Esophagus muscularis mucosa (tissue), 4 donors: ENCODE measurements around the gene MMP7.

Experiments used
- EP300 ChIP-seq: sonication (generic); formaldehyde crosslinking; IDR thresholded peaks from one replicate; pipeline ENCODE4 v1.6.1; 2017; ENCODE audit warnings: antibody characterized with exemption
- POLR2A ChIP-seq: fragments of 450-650 bp; IDR thresholded peaks from one replicate; pipeline ENCODE4 v1.6.1; 2017; ENCODE audit warnings: antibody characterized with exemption, moderate library complexity, mild to moderate bottlenecking, low read depth
- TF ChIP-seq, protein P1 (sequence below), 3 experiments: fragments of 200-600 bp in 2 of 3; fragments of 450-650 bp in 1 of 3; sonication (generic) in 2 of 3; IDR thresholded peaks; one replicate each; pipeline ENCODE4 v1.5.1; 2017 to 2019; ENCODE audit warnings: antibody characterized with exemption in 3 of 3, mild to moderate bottlenecking in 2 of 3, moderate library complexity in 1 of 3

DNA sequence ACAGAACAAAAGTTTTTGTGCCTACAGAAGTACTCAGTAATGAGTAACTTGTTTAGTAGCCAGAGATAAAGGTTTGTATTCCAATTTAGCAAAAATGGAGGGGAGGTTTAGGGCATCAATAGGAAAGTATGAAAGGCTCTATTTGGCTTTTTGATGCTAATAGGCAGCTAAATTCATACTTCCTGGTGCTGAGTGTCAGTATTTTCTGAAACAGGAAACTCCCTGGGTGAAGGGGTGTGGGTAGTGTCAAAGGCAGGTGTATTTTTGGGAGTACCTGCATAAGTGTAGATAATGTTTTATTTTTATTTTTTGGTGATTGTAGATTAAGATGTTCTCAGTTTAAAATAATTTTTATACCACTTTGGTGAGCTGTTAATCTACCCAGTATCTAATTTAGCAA, 29.3 kb upstream of the MMP7 start:
- TF ChIP-seq, protein P1, sequence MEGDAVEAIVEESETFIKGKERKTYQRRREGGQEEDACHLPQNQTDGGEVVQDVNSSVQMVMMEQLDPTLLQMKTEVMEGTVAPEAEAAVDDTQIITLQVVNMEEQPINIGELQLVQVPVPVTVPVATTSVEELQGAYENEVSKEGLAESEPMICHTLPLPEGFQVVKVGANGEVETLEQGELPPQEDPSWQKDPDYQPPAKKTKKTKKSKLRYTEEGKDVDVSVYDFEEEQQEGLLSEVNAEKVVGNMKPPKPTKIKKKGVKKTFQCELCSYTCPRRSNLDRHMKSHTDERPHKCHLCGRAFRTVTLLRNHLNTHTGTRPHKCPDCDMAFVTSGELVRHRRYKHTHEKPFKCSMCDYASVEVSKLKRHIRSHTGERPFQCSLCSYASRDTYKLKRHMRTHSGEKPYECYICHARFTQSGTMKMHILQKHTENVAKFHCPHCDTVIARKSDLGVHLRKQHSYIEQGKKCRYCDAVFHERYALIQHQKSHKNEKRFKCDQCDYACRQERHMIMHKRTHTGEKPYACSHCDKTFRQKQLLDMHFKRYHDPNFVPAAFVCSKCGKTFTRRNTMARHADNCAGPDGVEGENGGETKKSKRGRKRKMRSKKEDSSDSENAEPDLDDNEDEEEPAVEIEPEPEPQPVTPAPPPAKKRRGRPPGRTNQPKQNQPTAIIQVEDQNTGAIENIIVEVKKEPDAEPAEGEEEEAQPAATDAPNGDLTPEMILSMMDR (IDR thresholded peaks at IDR 0.05): no peak
- TF ChIP-seq POLR2A: no peak
- TF ChIP-seq EP300: no peak
